ENCODE measurements around the gene CFAP100.

GRCh38 chr3:126376444-126376843 is 18.3 kb upstream of the CFAP100 start:
- TF ChIP-seq ZFP91 (CRISPR knock-in tag; IDR thresholded peaks at IDR 0.05) = no peak
- TF ChIP-seq YY1 (IDR thresholded peaks at IDR 0.05; ENCODE audit: borderline replicate concordance in 1 of 3, control insufficient read depth in 1 of 3, extremely low read depth in 1 of 3, insufficient read depth in 3 of 3, insufficient read length in 1 of 3, insufficient replicate concordance in 2 of 3, low read depth in 1 of 3, low read length in 2 of 3) = no peak
- TF ChIP-seq NFYB (IDR thresholded peaks at IDR 0.05; ENCODE audit: extremely low read depth, insufficient read length) = no peak
- TF ChIP-seq RFX1 (IDR thresholded peaks at IDR 0.05) = no peak
- no peak for TF ChIP-seq CTCF (IDR thresholded peaks at IDR 0.05 in 2 of 3, conservative IDR thresholded peaks at IDR 0.05 in 1 of 3; ENCODE audit: insufficient read depth in 2 of 3, low read depth in 1 of 3, low read length in 3 of 3)
- no peak for TF ChIP-seq BRF1 (IDR thresholded peaks at IDR 0.05; ENCODE audit: borderline replicate concordance, extremely low read depth, insufficient read length)
- no peak for TF ChIP-seq CHD2 (IDR thresholded peaks at IDR 0.05; ENCODE audit: low read depth, low read length)
- TF ChIP-seq ZBTB11 (CRISPR knock-in tag; IDR thresholded peaks at IDR 0.05) = no peak

Data from K562 (cell line).